Neural progenitor cell (in vitro differentiated cells): Measurements from ENCODE around the gene ACOX3. TPM values are rescaled to one million over a fixed set of nuclear protein-coding genes. Genes with fewer than 3 reads are reported as not detected.

ENCODE experiments used
- DNase-seq: peaks from one replicate; pipeline ENCODE4 v3.0.0-alpha.2; 2016; ENCODE audit warnings: low spot score
- H2AFZ ChIP-seq: fragments of 200-600 bp; sonication (generic); replicated peaks from 2 replicates; pipeline ENCODE4 v1.6.1; 2016; ENCODE audit warnings: antibody characterized with exemption
- H3F3A ChIP-seq: fragments of 200-600 bp; sonication (generic); 2 replicates; pipeline ENCODE4 v1.6.1; 2016; ENCODE audit warnings: antibody characterized with exemption, low read depth
- H3K27ac ChIP-seq: fragments of 200-600 bp; sonication (generic); 2 replicates; pipeline ENCODE4 v1.5.1; 2016; ENCODE audit warnings: mild to moderate bottlenecking
- H3K27me3 ChIP-seq: fragments of 200-600 bp; sonication (generic); 2 replicates; pipeline ENCODE4 v1.6.1; 2016; ENCODE audit warnings: mild to moderate bottlenecking, moderate library complexity
- H3K36me3 ChIP-seq: fragments of 200-600 bp; sonication (generic); 2 replicates; pipeline ENCODE4 v1.5.1; 2016
- H3K4me1 ChIP-seq: fragments of 200-600 bp; sonication (generic); 2 replicates; pipeline ENCODE4 v1.6.1; 2016; ENCODE audit warnings: mixed run types
- H3K4me2 ChIP-seq: fragments of 200-600 bp; sonication (generic); 2 replicates; pipeline ENCODE4 v1.6.1; 2016
- H3K4me3 ChIP-seq: fragments of 200-600 bp; sonication (generic); 2 replicates; pipeline ENCODE4 v1.5.1; 2016
- H3K79me2 ChIP-seq: fragments of 200-600 bp; sonication (generic); 2 replicates; pipeline ENCODE4 v1.6.1; 2016; ENCODE audit warnings: low read depth
- H3K9ac ChIP-seq: fragments of 200-600 bp; sonication (generic); 2 replicates; pipeline ENCODE4 v1.6.1; 2016
- H3K9me3 ChIP-seq: fragments of 200-600 bp; sonication (generic); 2 replicates; pipeline ENCODE4 v1.5.1; 2016; ENCODE audit warnings: low read depth
- H4K20me1 ChIP-seq: fragments of 200-600 bp; sonication (generic); 2 replicates; pipeline ENCODE4 v1.6.1; 2016; ENCODE audit warnings: low read depth
- H3K27ac Mint-ChIP-seq: 3 replicates; pipeline ENCODE4 v1.8.0; 2021; ENCODE audit warnings: mixed read lengths
- H3K27me3 Mint-ChIP-seq: 2 replicates; pipeline ENCODE4 v1.8.0; 2022; ENCODE audit warnings: low read depth, mild to moderate bottlenecking, inconsistent platforms, moderate library complexity, mixed read lengths; ENCODE audit not compliant: insufficient read depth
- H3K36me3 Mint-ChIP-seq: 3 replicates; pipeline ENCODE4 v1.8.0; 2021; ENCODE audit warnings: mixed read lengths
- H3K4me1 Mint-ChIP-seq: 3 replicates; pipeline ENCODE4 v1.8.0; 2021; ENCODE audit warnings: mixed read lengths
- H3K4me3 Mint-ChIP-seq: 3 replicates; pipeline ENCODE4 v1.8.0; 2021; ENCODE audit warnings: mild to moderate bottlenecking, moderate library complexity, mixed read lengths
- H3K9me3 Mint-ChIP-seq: 3 replicates; pipeline ENCODE4 v1.8.0; 2020; ENCODE audit warnings: mixed read lengths
- CTCF ChIP-seq: fragments of 200-600 bp; sonication (generic); IDR thresholded peaks from 2 replicates; pipeline ENCODE4 v1.5.1; 2017; ENCODE audit warnings: antibody characterized with exemption, mild to moderate bottlenecking
- EZH2 ChIP-seq: fragments of 200-600 bp; sonication (generic); IDR thresholded peaks from 2 replicates; pipeline ENCODE4 v1.6.1; 2017; ENCODE audit warnings: antibody characterized with exemption, mild to moderate bottlenecking, moderate library complexity
- EZH2phosphoT487 ChIP-seq: fragments of 200-600 bp; sonication (generic); IDR thresholded peaks from 2 replicates; pipeline ENCODE4 v1.6.1; 2017; ENCODE audit warnings: antibody characterized with exemption
- total RNA-seq: library from RNA; depleted of rRNA; stranded (reverse); fragments of >200 nt; gene quantifications from 2 replicates; pipeline ENCODE4 v1.2.3, GENCODE V29; 2015; ENCODE audit warnings: low replicate concordance

The ACOX3 gene
- total RNA-seq, 1 donor from 2014 or later, result 14.0 TPM

- H3K9me3 ChIP-seq, result no peaks in the 10 kb centered on the region
- H3K36me3 ChIP-seq, result no peaks in the 10 kb centered on the region
- no peaks in the 10 kb centered on the region for H3K79me2 ChIP-seq
- H3K4me3 Mint-ChIP-seq, result no peak overlapping the region
- no peaks in the 10 kb centered on the region for H3F3A ChIP-seq
- H3K4me1 ChIP-seq, result no peaks in the 10 kb centered on the region
- H3K4me3 ChIP-seq, result no peak overlapping the region
- no peak for TF ChIP-seq EZH2phosphoT487
- no peak for TF ChIP-seq EZH2
- no peak for TF ChIP-seq CTCF
- H3K9ac ChIP-seq, result no peak overlapping the region
- no peak overlapping the region for H2AFZ ChIP-seq
- H3K27me3 Mint-ChIP-seq, result peaks cover 2% of the 10 kb centered on the region
- peaks cover 5% of the 10 kb centered on the region for H3K4me1 Mint-ChIP-seq
- H3K4me2 ChIP-seq, result no peak overlapping the region
- no peak for DNase-seq
- no peaks in the 10 kb centered on the region for H3K27me3 ChIP-seq
- H3K27ac Mint-ChIP-seq, result no peak overlapping the region
- H3K9me3 Mint-ChIP-seq, result peaks cover 3% of the 10 kb centered on the region
- no peak overlapping the region for H3K27ac ChIP-seq
- no peaks in the 10 kb centered on the region for H3K36me3 Mint-ChIP-seq
- no peaks in the 10 kb centered on the region for H4K20me1 ChIP-seq
These were observed 92.9 kb downstream of the ACOX3 start for GRCh38 chr4:8347660-8348059.

- Histone ChIP-seq H3K4me2 (no peak overlapping the region), H3K4me3 (no peak overlapping the region), H2AFZ (no peak overlapping the region), H3F3A (no peaks in the 10 kb centered on the region), H3K27ac (no peak overlapping the region), H3K27me3 (no peaks in the 10 kb centered on the region), H3K9ac (no peak overlapping the region), H4K20me1 (no peaks in the 10 kb centered on the region), H3K9me3 (no peaks in the 10 kb centered on the region), H3K36me3 (no peaks in the 10 kb centered on the region), H3K79me2 (no peaks in the 10 kb centered on the region), H3K4me1 (no peaks in the 10 kb centered on the region)
- Mint-ChIP-seq H3K9me3 (peaks cover 3% of the 10 kb centered on the region), H3K4me3 (no peak overlapping the region), H3K4me1 (peaks cover 6% of the 10 kb centered on the region), H3K27ac (no peak overlapping the region), H3K27me3 (peaks cover 2% of the 10 kb centered on the region), H3K36me3 (no peaks in the 10 kb centered on the region)
- no peak for DNase-seq
- TF ChIP-seq CTCF (no peak), EZH2phosphoT487 (no peak), EZH2 (no peak)
These were observed 93.5 kb downstream of the ACOX3 start for GRCh38 chr4:8346838-8347605.

GRCh38 chr4:8345946-8346814 is 94.3 kb downstream of the ACOX3 start:
- Histone ChIP-seq H3K4me3 (no peak overlapping the region), H3K79me2 (no peaks in the 10 kb centered on the region), H3K27me3 (no peaks in the 10 kb centered on the region), H4K20me1 (no peaks in the 10 kb centered on the region), H2AFZ (no peak overlapping the region), H3F3A (no peaks in the 10 kb centered on the region), H3K4me2 (no peak overlapping the region), H3K4me1 (no peaks in the 10 kb centered on the region), H3K27ac (no peak overlapping the region), H3K36me3 (no peaks in the 10 kb centered on the region), H3K9ac (no peak overlapping the region), H3K9me3 (no peaks in the 10 kb centered on the region)
- Mint-ChIP-seq H3K36me3 (peaks cover 3% of the 10 kb centered on the region), H3K4me3 (no peak overlapping the region), H3K9me3 (peaks cover 3% of the 10 kb centered on the region), H3K27ac (no peak overlapping the region), H3K4me1 (peaks cover 9% of the 10 kb centered on the region), H3K27me3 (peaks cover 2% of the 10 kb centered on the region)
- no peak for TF ChIP-seq CTCF
- no peak for TF ChIP-seq EZH2
- no peak for TF ChIP-seq EZH2phosphoT487
- DNase-seq, result no peak
